ENCODE measurements around the gene PLRG1. TPM values are rescaled to one million over a fixed set of nuclear protein-coding genes. Genes with fewer than 3 reads are reported as not detected.

PLRG1 gene
- total and polyA plus RNA-seq, 2 donors (not counting 1 experiment from before 2014, with no cell fraction given) = 72.5 to 101 TPM

GRCh38 chr4:154502111-154502510, 48.1 kb downstream of the PLRG1 start:
- Histone ChIP-seq H3K4me1 (ENCODE audit: control insufficient read depth, extremely low read depth, insufficient read depth, low read length) (no peaks in the 10 kb centered on the region), H3K4me3 (replicated peaks in 1 of 4; ENCODE audit: control extremely low read depth in 1 of 4, insufficient read depth in 1 of 4, low read depth in 3 of 4, low read length in 4 of 4) (no peak overlapping the region), H3K9me3 (ENCODE audit: control insufficient read depth, insufficient read depth, low read depth, low read length) (no peaks in the 10 kb centered on the region), H3K4me2 (ENCODE audit: extremely low read depth, insufficient read depth, low read length) (no peak overlapping the region), H3K9ac (ENCODE audit: insufficient read depth, low read length) (no peak overlapping the region), H3K27ac (ENCODE audit: insufficient read depth, low read length) (no peak overlapping the region), H3K79me2 (ENCODE audit: control insufficient read depth, insufficient read depth, low read length) (no peaks in the 10 kb centered on the region), H3K27me3 (ENCODE audit: control insufficient read depth, insufficient read depth, low read length) (no peaks in the 10 kb centered on the region), H3K36me3 (ENCODE audit: control insufficient read depth, insufficient read depth, low read length) (no peaks in the 10 kb centered on the region), H2AFZ (ENCODE audit: low read length) (no peak overlapping the region), H4K20me1 (ENCODE audit: control insufficient read depth, extremely low read depth, insufficient read depth, low read length) (no peaks in the 10 kb centered on the region)
- DNase-seq (ENCODE audit: low read depth in 2 of 2) = no peak
- no peak for TF ChIP-seq EZH2 (IDR thresholded peaks at IDR 0.05; ENCODE audit: low read length, missing control alignments)
- TF ChIP-seq CTCF (conservative IDR thresholded peaks at IDR 0.05 in 1 of 2, IDR thresholded peaks at IDR 0.05 in 1 of 2; ENCODE audit: low read depth in 1 of 2, low read length in 2 of 2) = no peak

- DNase-seq (ENCODE audit: low read depth in 2 of 2) = no peak
- no peak overlapping the region for H3K4me3 ChIP-seq (replicated peaks in 1 of 4; ENCODE audit: control extremely low read depth in 1 of 4, insufficient read depth in 1 of 4, low read depth in 3 of 4, low read length in 4 of 4)
- H2AFZ ChIP-seq (ENCODE audit: low read length) = no peak overlapping the region
- no peaks in the 10 kb centered on the region for H4K20me1 ChIP-seq (ENCODE audit: control insufficient read depth, extremely low read depth, insufficient read depth, low read length)
- TF ChIP-seq CTCF (conservative IDR thresholded peaks at IDR 0.05 in 1 of 2, IDR thresholded peaks at IDR 0.05 in 1 of 2; ENCODE audit: low read depth in 1 of 2, low read length in 2 of 2) = no peak
- no peak for TF ChIP-seq EZH2 (IDR thresholded peaks at IDR 0.05; ENCODE audit: low read length, missing control alignments)
- no peak overlapping the region for H3K4me2 ChIP-seq (ENCODE audit: extremely low read depth, insufficient read depth, low read length)
- no peak overlapping the region for H3K27ac ChIP-seq (ENCODE audit: insufficient read depth, low read length)
- H3K36me3 ChIP-seq (ENCODE audit: control insufficient read depth, insufficient read depth, low read length) = no peaks in the 10 kb centered on the region
- H3K79me2 ChIP-seq (ENCODE audit: control insufficient read depth, insufficient read depth, low read length) = no peaks in the 10 kb centered on the region
- H3K9ac ChIP-seq (ENCODE audit: insufficient read depth, low read length) = no peak overlapping the region
- no peaks in the 10 kb centered on the region for H3K9me3 ChIP-seq (ENCODE audit: control insufficient read depth, insufficient read depth, low read depth, low read length)
- H3K27me3 ChIP-seq (ENCODE audit: control insufficient read depth, insufficient read depth, low read length) = no peaks in the 10 kb centered on the region
- H3K4me1 ChIP-seq (ENCODE audit: control insufficient read depth, extremely low read depth, insufficient read depth, low read length) = no peaks in the 10 kb centered on the region
These were observed 52.3 kb downstream of the PLRG1 start for GRCh38 chr4:154497889-154498288.

GRCh38 chr4:154495867-154496266, 54.3 kb downstream of the PLRG1 start:
- no peak overlapping the region for H3K4me2 ChIP-seq (ENCODE audit: extremely low read depth, insufficient read depth, low read length)
- H3K4me3 ChIP-seq (replicated peaks in 1 of 4; ENCODE audit: control extremely low read depth in 1 of 4, insufficient read depth in 1 of 4, low read depth in 3 of 4, low read length in 4 of 4) = no peak overlapping the region
- H3K9ac ChIP-seq (ENCODE audit: insufficient read depth, low read length) = no peak overlapping the region
- no peaks in the 10 kb centered on the region for H3K79me2 ChIP-seq (ENCODE audit: control insufficient read depth, insufficient read depth, low read length)
- H2AFZ ChIP-seq (ENCODE audit: low read length) = no peak overlapping the region
- H3K9me3 ChIP-seq (ENCODE audit: control insufficient read depth, insufficient read depth, low read depth, low read length) = no peaks in the 10 kb centered on the region
- H3K27me3 ChIP-seq (ENCODE audit: control insufficient read depth, insufficient read depth, low read length) = no peaks in the 10 kb centered on the region
- H3K36me3 ChIP-seq (ENCODE audit: control insufficient read depth, insufficient read depth, low read length) = no peaks in the 10 kb centered on the region
- H3K27ac ChIP-seq (ENCODE audit: insufficient read depth, low read length) = no peak overlapping the region
- no peak for TF ChIP-seq CTCF (conservative IDR thresholded peaks at IDR 0.05 in 1 of 2, IDR thresholded peaks at IDR 0.05 in 1 of 2; ENCODE audit: low read depth in 1 of 2, low read length in 2 of 2)
- DNase-seq (ENCODE audit: low read depth in 2 of 2) = no peak
- H3K4me1 ChIP-seq (ENCODE audit: control insufficient read depth, extremely low read depth, insufficient read depth, low read length) = no peaks in the 10 kb centered on the region
- no peaks in the 10 kb centered on the region for H4K20me1 ChIP-seq (ENCODE audit: control insufficient read depth, extremely low read depth, insufficient read depth, low read length)

All from fibroblast of lung (primary cell).